Lower leg skin (tissue), 4 donors: ENCODE measurements around the gene DGCR8. TPM values are rescaled to one million over a fixed set of nuclear protein-coding genes. Genes with fewer than 3 reads are reported as not detected.

Experiments used
- DNase-seq, 2 donors: peaks; one replicate each; pipeline ENCODE4 v3.0.0-alpha.2; 2019; ENCODE audit warnings: low spot score in 2 of 2
- H3K4me3 ChIP-seq: fragments of 200-600 bp; sonication (generic); 2 replicates; pipeline ENCODE4 v1.5.1; 2017; ENCODE audit warnings: mild to moderate bottlenecking, low read depth; ENCODE audit not compliant: poor library complexity, severe bottlenecking
- CTCF ChIP-seq, 3 donors: fragments of 450-650 bp; IDR thresholded peaks; one replicate each; pipeline ENCODE4 v1.5.1; 2016; ENCODE audit warnings: antibody characterized with exemption in 3 of 3, mild to moderate bottlenecking in 3 of 3, moderate library complexity in 2 of 3
- POLR2A ChIP-seq, 2 donors: fragments of 450-650 bp; IDR thresholded peaks; one replicate each; pipeline ENCODE4 v1.6.1; 2016 to 2017; ENCODE audit warnings: antibody characterized with exemption in 2 of 2, mild to moderate bottlenecking in 1 of 2, moderate library complexity in 1 of 2
- WGBS, 2 donors: methylation state at CpG; one replicate each; pipeline ENCODE4 v1.1.5; 2018; 5-methylcytosine and 5-hydroxymethylcytosine counted together
- intact Hi-C: fragments of 100-400 bp; cut with DNase I; formaldehyde crosslinking; loops from one replicate; pipeline ENCODE4 v1.15.0; 2023; ENCODE audit warnings: low total_unique reads
- total RNA-seq, 4 donors: library from RNA; depleted of rRNA; stranded (reverse); fragments of >200 nt; gene quantifications; one replicate each; pipeline ENCODE4 v1.1.0, GENCODE V29; 2016

DGCR8 gene
- total RNA-seq, 4 donors from 2014 or later = 14.8 to 28.2 (median 21.8) TPM

- no peak for DNase-seq
- TF ChIP-seq POLR2A (IDR thresholded peaks at IDR 0.05) = no peak
- TF ChIP-seq CTCF (IDR thresholded peaks at IDR 0.05) = no peak
- intact Hi-C loops = no loop called here
- 63 to 67% methylated on average over 14 of the region's 14 CpGs for WGBS, 2 donors
- no peak overlapping the region for H3K4me3 ChIP-seq
Measured at GRCh38 chr22:20111045-20111688, 31.1 kb downstream of the DGCR8 start.

GRCh38 chr22:20111689-20112622 is 31.9 kb downstream of the DGCR8 start:
- DNase-seq = no peak
- H3K4me3 ChIP-seq = no peak overlapping the region
- WGBS, 2 donors = 76 to 84% methylated on average over 7 of the region's 7 CpGs
- TF ChIP-seq CTCF (IDR thresholded peaks at IDR 0.05) (no peak), POLR2A (IDR thresholded peaks at IDR 0.05) (no peak)
- intact Hi-C loops = no loop called here

- intact Hi-C loops = no loop called here
- no peak overlapping the region for H3K4me3 ChIP-seq
- no peak for TF ChIP-seq POLR2A (IDR thresholded peaks at IDR 0.05)
- no peak for TF ChIP-seq CTCF (IDR thresholded peaks at IDR 0.05)
- 73 to 81% methylated on average over 23 to 26 of the region's 26 CpGs for WGBS, 2 donors
- no peak for DNase-seq
Measured at GRCh38 chr22:20112623-20113511, 32.8 kb downstream of the DGCR8 start.

- TF ChIP-seq CTCF (IDR thresholded peaks at IDR 0.05) (no peak), POLR2A (IDR thresholded peaks at IDR 0.05) (no peak)
- intact Hi-C loops = no loop called here
- WGBS, 2 donors = 79 to 85% methylated on average over 17 to 18 of the region's 19 CpGs
- DNase-seq = no peak
- H3K4me3 ChIP-seq = no peak overlapping the region
Measured at GRCh38 chr22:20113551-20114310, 33.7 kb downstream of the DGCR8 start.
